Measurements from ENCODE around the gene CDC42EP4. TPM values are rescaled to one million over a fixed set of nuclear protein-coding genes. Genes with fewer than 3 reads are reported as not detected.
A peak's percentile ranks its signal among the peaks of the same experiment; 100 is the strongest.

Gene CDC42EP4
- total and polyA plus RNA-seq, 9 of the 15 experiments (the other 6 are each of a cell fraction or from before 2014, with no cell fraction given): 0.65 to 20.8 (median 12.3) TPM

DNA sequence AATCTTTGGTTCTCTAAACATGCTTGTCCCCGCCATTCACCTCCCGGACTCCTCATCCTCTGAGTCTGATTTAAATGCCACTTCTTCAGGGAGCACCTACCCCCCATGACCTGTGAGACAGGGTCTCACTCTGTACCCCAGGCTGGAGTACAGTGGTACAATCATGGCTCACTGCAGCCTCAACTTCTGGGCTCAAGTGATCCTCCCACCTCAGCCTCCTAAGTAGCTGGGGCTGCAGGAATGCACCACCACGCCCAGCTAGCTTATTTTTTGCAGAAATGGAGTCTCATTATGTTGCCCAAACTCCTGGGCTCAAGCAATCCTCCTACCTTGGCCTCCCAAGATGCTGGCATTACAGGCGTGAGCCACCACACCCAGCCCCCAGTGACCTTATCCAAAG lies 37.3 kb downstream of the CDC42EP4 start (continued):
- TF ChIP-seq TEAD1 (CRISPR knock-in tag; IDR thresholded peaks at IDR 0.05) (no peak), KHSRP (IDR thresholded peaks at IDR 0.05) (no peak), ZNF175 (CRISPR knock-in tag; IDR thresholded peaks at IDR 0.05; ENCODE audit: low read depth) (no peak), IRF1 (CRISPR knock-in tag; IDR thresholded peaks at IDR 0.05; ENCODE audit: borderline replicate concordance) (no peak)
- TF ChIP-seq, protein P1, sequence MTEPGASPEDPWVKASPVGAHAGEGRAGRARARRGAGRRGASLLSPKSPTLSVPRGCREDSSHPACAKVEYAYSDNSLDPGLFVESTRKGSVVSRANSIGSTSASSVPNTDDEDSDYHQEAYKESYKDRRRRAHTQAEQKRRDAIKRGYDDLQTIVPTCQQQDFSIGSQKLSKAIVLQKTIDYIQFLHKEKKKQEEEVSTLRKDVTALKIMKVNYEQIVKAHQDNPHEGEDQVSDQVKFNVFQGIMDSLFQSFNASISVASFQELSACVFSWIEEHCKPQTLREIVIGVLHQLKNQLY (CRISPR knock-in tag; conservative IDR thresholded peaks at IDR 0.05): no peak

DNA sequence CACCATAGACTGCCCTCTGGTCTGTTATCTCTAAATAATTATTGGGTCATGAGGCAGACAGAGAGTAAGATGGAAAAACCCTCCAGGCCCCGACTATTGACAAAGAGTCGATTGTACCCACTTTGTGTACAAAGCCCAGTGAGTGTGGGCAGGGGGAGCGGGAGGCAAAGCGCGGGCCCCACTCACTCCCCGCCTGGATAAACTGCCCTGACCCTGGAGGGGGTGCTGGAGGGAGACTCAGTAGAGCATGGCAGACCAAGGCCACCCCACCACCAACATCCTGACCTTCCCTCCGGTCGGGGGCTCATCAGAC lies 38.9 kb downstream of the CDC42EP4 start:
- FAIRE-seq: no peak
- TF ChIP-seq GTF2F1 (IDR thresholded peaks at IDR 0.05; ENCODE audit: low read depth, low read length) (no peak), ZNF124 (CRISPR knock-in tag; IDR thresholded peaks at IDR 0.05) (no peak), ZBTB49 (CRISPR knock-in tag; IDR thresholded peaks at IDR 0.05; ENCODE audit: borderline replicate concordance) (no peak), EWSR1 (IDR thresholded peaks at IDR 0.05; ENCODE audit: borderline replicate concordance, low read depth, partially characterized antibody) (no peak), NCOA6 (IDR thresholded peaks at IDR 0.05) (no peak), HSF4 (CRISPR knock-in tag; IDR thresholded peaks at IDR 0.05; ENCODE audit: borderline replicate concordance) (no peak)

More for the DNA sequence above, 38.9 kb downstream of the CDC42EP4 start:
- DNase-seq (ENCODE audit: extremely low read depth in 1 of 4, low spot score in 3 of 4): no peak
- Histone ChIP-seq H3K79me2 (ENCODE audit: control insufficient read depth, insufficient read depth, low read length) (no peaks in the 10 kb centered on the region), H3K27ac (ENCODE audit: extremely low read depth, low read depth, low read length) (no peak overlapping the region), H3K9me3 (replicated peaks; ENCODE audit: control insufficient read depth, insufficient read depth, low read depth, low read length) (no peaks in the 10 kb centered on the region), H3K9ac (ENCODE audit: insufficient read depth in 1 of 2, low read depth in 2 of 2, low read length in 2 of 2) (peak overlapping the region in 1 of 2 experiments; percentile 45; a peak in 1 of 4 replicates), H3K27me3 (ENCODE audit: control insufficient read depth in 2 of 2, insufficient read depth in 2 of 2, low read length in 2 of 2) (peaks cover 10 to 16% of the 10 kb centered on the region in 2 experiments; a peak in 2 of 5 replicates), H3K4me1 (replicated peaks in 1 of 2; ENCODE audit: control insufficient read depth in 2 of 2, insufficient read depth in 2 of 2, low read length in 2 of 2) (peaks cover 0 to 7% of the 10 kb centered on the region in 2 experiments; a peak in 2 of 5 replicates), H3K9me1 (ENCODE audit: control insufficient read depth, insufficient read depth, low read length) (no peaks in the 10 kb centered on the region), H3K4me2 (ENCODE audit: insufficient read depth, low read length) (no peak overlapping the region), H4K20me1 (replicated peaks; ENCODE audit: control insufficient read depth, insufficient read depth, low read length) (no peaks in the 10 kb centered on the region; the same call in 1 of the 2 replicates), H2AFZ (ENCODE audit: low read depth, low read length) (no peak overlapping the region), H3K4me3 (no peak overlapping the region), H3K36me3 (ENCODE audit: control insufficient read depth, insufficient read depth, low read length) (no peaks in the 10 kb centered on the region)
- in situ Hi-C loops (cut with MboI) (no loop called here), intact Hi-C loops (cut with micrococcal nuclease) (no loop called here)
- WGBS (ENCODE audit: insufficient coverage, low coverage, missing lambda C conversion rate): 23% methylated on average over 8 of the region's 8 CpGs
- CTCF ChIA-PET (ENCODE audit: low intra/inter-chr PET ratio): no interaction called here
- BruUV-seq (replicated peaks): no TSS peak
- no peak for ATAC-seq
- POLR2A ChIA-PET: interaction anchor here (0.7 kb wide), 1 partner anchor 412 kb away, joined by 3 read pairs; no protein-coding TSS in a partner anchor
